HG02884 (cell line): ENCODE results near the gene DSCAM.
"Not testable (repeated sequence)": the region's sequence is repeated elsewhere in the genome, so short reads cannot be mapped to it uniquely, and the experiment has no call there.

ENCODE experiments used
- ATAC-seq: cut with Tn5 transposase; IDR thresholded peaks from one replicate; pipeline ENCODE4 v1.9.1; 2021; ENCODE audit warnings: mild to moderate bottlenecking, moderate library complexity; ENCODE audit not compliant: unreplicated experiment

Gene DSCAM

DNA sequence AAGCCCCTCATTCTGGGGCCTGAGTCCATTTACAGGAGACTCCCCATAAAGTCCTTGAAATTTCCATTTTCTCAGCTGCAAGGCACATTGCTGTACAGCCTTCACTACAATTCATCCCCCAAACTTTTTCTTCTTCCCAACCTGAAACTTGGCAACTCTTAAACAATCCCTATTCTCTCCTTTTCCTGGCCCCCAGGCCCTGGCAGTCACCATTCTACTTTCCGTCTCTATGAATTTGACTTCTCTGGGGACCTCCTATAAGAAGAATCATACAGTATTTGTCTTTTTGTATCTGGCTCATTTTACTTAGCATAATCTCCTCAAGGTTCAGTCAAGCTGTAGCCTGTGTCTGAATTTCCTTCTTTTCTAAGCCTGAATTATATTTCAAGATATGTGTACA, 646.8 kb downstream of the DSCAM start:
- no peak for ATAC-seq

DNA sequence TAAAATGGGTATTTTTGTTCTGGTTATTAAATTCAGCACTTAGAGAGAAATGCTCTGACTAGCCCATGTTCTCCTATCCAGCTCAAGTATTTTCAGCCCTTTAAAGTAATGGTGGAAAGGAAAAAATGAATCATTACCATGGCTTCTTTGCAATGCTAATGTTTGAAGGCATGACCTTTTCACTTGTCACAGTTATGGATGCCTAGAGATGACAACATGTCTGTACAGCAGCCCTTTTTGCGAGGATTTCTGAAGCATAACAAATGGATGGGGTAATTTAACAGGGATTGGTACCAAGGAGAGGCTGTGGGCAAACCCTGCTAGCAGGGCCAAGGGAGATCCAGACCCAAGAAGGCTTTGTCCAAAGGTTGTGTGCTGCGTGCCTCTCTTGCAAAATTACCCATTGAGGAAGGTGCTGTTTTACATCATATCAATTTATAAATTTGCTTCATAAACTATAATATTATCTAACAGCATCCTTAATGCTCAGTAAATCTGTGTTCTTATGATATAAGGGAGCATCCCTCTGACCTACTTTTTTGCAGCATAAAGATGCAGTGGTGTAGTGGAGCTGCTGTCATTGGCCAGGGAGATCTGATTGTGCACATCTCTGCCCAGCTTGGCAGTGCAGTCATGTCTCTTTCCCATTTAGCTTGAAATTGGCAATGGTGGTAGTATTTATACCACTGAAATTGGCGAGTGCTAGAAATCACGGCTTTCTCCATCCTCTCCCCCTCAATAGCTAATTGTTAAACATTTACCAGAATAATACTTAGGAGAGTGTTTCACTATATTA, 652.6 kb downstream of the DSCAM start:
- no peak for ATAC-seq

DNA sequence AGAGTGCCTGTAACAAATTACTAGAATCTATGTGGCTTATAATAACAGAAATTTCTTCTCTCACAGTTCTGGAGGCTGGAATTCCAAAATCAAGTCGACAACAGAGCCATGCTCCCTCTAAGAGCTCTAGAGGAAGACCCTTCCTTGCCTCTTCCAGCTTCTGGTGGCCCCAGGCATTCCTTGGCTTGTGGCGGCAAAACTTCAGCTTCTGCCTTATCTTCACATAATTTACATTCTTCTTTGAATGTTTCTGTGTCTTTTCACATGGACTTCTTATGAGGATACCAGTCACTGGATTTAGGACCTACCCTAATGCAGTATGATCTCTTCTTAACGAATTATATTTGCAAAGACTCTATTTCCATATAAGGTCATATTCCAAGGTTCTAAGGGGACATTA, 655.3 kb downstream of the DSCAM start:
- ATAC-seq, result no peak

DNA sequence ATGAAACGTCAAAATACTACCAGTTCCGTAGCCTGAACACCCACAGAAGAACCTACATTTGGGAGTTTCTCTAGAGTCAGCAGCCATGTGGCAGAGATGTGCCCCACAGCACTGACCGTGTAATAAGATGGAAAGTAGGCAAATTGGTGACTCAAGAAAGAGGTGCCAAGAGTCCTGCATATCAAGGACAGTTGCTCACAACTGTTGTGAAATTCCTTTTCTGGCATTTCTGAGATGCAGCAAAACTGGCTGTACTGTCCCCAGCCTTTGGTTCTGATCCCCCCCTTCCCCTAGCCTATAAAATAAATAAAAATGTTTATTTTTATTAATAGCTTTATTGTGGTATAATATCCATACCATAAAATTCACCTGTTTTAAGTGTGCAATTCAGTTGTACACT, 655.8 kb downstream of the DSCAM start:
- no peak for ATAC-seq

DNA sequence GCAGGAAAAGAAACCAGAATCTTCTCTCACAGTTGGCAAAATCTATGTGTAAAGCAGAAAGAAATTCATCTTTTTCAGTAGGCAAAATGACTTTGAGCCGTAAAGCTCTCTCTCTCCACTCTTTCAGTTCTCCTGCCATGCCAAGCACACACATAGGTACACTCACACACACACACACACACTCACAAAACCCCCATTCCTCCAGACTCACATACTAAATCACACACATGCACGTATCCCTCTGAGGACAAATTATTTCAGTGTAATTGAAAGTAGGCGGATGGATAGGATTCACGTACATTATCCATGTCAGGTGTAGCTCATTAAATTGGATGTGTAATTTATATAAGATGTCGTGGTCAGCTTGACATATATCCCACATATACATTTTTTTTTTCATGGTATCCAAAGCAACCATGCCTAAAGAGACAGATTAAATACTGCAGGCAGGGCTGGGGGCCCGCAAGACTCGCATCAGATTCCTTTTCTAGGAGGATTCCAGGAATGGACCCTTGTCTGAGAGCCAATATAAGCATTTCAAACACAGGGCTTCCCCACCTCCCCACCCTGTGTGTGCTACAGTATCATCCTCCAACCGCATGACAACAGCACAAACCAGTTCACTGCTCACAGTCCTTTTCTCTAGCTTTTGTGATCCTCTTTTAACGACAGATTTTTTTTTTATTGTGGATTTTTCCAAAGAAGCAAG, 658.9 kb downstream of the DSCAM start:
- no peak for ATAC-seq

DNA sequence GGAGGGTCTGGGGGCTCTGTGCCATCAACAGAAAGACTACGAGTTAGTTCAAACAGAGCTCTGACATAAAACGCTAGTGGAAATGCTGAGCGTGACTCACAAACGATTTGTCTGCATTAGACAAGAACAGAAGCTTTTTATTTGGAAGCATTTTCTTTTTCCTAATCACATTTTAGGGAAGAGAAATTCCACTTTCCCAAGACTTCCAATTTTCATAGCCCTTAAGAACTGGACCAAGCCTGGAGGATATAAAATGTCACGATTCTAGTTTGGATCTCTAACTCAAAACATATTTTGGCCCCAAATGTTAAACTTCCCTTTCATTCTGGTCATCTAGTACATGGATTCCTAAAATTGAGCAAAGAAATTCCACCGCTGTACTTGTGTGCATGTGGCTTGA, 659.7 kb downstream of the DSCAM start:
- no peak for ATAC-seq

DNA sequence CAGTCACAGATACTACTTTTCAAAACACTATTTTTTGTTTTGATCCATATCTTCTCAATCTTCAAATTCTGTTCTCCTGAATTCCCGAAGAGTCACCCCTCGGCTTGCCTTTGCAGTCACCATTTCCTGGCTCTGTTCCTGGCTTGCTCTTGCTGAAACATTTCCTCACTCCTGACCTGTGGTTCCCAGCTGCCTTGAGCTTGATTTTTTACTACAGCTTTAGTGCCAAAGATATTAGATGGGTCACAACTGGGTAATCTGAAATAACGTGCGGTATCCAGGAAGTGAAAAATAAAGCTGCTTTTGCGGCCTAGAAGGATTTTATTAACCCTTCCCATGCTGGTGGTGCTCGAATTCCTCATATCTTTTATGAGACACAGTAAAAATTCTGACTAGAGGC, 660.9 kb downstream of the DSCAM start:
- ATAC-seq, result no peak

DNA sequence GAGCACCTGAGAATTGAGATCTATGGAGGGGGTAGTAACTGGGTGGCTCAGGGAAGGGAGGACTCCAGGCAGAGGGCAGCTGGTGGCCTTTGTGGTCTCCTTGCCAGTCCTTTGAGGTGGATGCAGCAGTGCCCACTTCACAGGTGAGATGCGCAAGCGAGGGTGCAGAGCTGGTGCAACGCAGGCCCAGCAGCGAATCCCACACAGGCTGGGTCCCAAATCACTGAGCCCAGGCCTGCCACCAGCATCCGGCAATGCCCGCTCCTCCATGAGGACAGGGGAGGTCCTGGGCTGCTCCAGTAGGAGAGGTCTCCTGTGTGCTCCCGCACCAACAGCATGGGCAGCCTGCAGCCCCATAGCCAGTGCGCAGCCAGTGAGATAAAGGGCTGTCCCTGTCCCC, 661.8 kb downstream of the DSCAM start:
- no peak for ATAC-seq

DNA sequence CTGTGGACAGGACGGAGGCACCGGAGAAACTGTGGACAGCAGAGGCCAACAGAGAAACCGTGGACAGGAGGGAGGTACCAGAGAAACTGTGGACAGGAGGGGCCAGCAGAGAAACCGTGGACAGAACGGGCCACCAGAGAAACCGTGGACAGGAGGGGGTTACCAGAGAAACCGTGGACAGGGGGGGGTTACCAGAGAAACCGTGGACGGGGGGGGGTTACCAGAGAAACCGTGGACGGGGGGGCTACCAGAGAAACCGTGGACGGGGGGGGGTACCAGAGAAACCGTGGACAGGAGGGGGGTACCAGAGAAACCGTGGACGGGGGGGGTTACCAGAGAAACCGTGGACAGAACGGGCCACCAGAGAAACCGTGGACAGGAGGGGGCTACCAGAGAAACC, 664.5 kb downstream of the DSCAM start:
- not testable (repeated sequence) for ATAC-seq

DNA sequence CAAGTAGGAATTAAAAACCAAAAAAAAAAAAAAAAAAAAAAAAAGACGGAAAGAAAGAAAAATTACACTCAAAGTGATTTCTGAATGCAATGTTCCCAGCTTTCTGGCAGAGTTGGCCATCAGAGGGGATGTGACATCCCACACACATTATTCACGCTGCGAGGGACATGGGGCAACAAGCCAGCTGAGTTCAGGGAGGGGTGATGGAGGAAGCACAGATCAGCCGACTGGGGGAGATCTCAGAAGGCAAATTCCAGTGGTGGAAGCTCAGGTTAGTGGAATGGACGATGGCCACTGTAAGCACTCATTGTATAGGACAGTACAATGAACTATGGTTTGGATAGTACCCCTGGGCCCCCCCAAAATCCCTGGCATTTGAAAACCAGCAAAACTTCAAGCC, 667.8 kb downstream of the DSCAM start:
- no peak for ATAC-seq

DNA sequence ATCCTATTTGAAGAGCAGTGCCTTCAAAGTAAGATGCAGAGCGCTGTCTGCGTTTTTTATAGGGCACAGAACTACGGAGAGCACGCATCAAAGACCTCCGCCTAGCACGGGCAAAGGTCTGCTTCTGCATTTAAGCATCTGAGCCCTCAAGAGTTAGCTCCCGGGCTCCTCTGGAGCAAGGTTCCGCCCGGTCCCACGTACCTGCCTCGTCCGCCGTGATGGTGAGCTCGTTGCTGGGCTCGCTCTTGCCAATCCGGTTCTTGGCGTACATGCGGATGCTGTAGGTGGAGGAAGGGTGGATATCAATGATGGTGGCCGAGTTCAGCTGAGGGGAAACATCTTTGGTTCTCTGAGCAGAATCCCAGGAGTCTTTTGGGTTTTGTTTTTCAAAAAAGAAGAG, 668.2 kb downstream of the DSCAM start:
- ATAC-seq, result no peak

DNA sequence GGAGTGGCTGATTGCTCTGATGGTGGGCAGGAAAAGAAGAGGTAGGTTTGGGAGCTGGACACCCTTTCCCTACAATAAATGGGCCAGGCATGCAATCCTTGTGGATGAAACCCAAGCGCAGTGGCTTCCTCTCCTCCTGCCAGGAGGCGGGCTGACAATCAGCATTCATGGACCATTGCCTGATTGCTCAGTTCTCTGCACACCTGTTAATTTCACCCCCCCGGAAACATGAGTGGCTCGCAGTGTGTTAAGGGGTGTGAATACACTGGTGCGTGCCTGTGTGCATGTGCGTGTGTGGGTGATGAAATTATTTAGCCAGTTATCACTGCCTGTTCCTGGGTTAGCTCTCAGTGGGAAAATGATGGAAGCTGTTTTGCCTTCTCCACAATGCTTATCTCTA, 669.0 kb downstream of the DSCAM start:
- ATAC-seq, result no peak

DNA sequence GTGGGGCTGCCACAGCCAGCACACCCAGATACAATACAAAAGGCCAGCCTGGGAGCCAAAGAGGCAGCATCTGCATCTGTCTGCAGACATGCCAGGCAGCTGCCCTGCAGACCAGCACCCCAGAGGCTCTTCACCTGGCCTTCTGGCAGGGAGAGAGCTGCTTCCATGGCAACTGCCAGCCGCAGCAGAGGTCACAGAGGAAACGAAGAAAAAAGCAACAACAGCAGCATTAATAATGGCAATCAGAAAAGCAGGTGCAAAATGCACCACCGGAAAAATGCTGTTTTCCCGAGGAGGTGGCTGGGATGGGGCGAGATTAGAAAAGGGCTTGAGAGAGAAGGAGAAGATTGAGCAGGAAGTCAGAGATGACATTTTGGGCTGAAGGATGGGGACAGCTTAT, 670.2 kb downstream of the DSCAM start:
- ATAC-seq, result no peak

DNA sequence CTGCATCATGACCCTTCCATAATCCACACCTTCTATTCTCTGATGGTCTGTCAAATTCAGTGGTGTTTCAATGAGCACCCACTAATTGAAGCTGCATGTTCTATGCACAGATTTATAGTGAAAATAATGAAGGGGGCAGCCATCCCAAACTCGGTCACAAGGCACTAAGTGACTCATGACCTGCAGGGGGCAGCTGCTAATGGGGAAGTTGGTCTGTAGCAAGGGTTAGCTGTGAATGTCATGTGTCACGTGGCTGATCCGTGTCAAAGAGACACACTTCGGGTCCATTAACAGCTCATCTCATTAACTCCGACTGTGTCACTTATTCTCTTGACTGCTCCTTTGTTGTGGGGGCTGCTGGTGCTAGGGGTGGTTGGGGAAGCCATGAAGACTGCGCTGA, 673.1 kb downstream of the DSCAM start:
- no peak for ATAC-seq

DNA sequence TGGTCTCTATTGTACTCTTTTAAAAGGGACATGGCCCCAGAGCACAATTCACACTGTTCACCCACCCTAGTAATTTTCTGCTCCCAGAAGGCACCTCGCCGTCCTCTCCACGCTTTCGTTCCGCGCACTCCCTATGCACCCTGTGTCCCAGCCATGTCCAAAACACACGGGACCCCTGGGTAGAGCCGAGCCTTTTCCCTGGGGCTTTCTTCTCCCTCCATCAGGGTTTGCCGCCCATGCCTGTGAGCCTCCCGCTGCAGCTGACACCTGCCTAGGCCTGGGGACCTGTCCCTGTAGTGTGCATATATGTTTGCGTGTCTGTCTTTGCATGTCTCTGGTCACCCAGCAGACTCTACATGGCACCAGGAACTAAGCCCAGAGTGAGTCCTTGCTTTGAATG, 677.0 kb downstream of the DSCAM start:
- ATAC-seq, result no peak

DNA sequence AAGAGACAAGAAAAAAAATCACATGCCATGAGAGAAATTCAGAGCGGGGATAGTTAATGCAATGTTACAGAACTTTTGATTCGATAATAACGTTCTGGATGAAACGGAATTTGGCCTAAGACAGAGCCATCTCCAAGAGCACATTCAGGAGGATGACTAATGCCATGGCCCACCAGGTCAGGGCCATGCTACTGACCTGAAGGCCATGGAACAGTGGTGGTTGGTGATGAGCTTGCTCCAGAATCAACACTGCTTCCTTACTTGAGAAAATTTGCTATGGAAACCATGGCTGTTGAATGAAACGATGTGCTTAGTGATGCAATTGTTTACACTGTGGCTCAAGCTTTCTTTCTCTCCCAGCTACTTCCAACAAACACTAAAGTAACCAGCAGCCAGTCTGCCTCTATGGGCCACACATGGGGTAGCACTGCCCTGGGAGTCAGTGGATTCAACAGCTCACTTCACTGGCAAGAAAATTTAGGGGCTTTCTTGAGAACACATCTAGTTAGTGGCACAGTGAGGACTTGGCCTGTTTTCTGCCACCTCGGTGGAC, 680.6 kb downstream of the DSCAM start:
- no peak for ATAC-seq

DNA sequence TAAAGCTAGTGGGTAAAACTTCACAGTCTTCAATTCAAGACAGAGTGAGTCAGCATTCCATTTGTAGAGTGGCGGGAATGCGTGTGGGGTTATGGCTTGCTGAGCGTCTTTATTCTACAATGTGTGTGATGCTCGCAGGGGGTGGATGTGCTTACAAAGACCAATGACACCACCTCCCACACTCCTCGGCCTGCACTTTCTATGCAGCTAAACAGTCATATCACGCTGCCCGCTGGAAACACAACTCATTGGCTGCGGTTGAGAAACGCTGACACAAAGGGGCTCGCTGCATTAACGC, 681.2 kb downstream of the DSCAM start:
- ATAC-seq, result no peak

DNA sequence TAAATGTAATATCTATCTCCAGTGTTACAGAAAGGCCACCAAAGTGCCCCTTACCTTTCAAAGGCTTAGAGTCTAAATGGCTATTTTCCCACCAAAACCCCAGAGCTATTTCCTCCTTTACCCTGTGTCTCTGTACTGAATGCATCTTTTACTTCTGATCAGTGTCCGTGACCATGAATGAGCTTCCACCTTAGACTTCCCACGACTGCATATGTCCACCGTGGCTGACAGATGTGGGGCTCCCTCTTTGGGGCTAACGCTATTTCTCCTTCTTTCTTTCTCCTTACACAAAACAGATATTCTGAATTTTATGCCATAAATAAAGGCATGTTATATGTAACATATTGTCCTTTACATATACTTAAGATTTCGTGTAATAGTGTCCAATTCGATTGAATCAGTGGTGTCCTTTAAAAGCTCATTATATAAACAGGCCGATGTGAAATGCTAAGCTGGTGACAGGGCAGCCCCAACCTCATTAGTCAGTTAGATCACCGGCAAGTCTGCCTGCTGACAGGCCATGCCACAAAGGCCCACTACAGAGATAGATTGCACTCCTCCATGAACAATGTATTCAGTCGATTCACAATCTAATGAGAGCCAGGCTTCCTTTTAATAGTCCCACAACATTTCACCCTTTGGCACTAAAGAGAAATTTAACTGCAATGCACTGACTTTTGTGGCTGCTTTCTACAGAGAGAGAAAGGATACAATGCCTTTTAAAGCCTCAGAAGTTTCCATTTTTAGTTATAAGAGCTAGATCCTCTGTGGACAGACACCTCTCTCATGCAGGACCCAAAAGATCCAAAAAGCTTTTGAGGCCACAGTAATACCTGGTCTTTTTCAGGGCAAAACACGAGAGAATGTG, 681.8 kb downstream of the DSCAM start:
- no peak for ATAC-seq

DNA sequence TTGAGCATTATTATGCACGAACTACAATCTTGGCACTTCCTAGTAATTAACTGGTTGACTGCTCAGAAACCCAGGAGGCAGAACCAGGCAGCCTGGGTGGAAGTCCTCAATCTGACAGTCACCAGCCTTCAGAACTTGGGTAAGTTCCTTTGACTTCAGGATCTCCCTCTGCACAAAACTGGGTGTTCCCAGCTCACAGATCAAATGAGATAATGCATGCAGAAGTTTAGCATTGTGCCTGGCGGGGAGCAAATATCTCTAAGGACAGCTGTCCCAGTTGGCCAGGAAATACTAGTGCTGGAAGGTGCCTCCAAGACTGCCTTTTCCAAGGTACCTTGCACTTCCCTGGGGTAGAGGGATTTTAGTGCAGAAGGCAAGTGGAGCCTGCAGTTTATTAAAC, 684.9 kb downstream of the DSCAM start:
- no peak for ATAC-seq

DNA sequence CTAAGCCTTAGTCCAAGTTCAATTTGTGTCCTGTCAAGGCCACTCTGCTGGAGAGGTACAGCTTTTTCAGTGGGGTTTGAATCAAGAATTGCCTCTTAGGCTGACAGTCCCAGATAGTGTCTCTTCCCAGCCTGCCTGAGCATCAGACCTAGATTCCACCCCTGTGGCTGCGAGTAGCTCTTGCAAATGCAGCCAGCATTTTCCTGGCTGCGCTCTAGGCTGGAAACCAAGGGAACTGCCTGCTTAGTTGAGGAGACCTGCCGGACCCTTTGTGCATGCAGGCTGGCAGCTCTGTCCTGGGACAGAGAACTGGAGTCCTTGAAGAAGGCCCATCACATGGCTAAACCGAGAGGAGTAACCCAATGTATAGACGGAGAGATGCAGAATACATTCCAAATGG, 686.0 kb downstream of the DSCAM start:
- ATAC-seq, result no peak

DNA sequence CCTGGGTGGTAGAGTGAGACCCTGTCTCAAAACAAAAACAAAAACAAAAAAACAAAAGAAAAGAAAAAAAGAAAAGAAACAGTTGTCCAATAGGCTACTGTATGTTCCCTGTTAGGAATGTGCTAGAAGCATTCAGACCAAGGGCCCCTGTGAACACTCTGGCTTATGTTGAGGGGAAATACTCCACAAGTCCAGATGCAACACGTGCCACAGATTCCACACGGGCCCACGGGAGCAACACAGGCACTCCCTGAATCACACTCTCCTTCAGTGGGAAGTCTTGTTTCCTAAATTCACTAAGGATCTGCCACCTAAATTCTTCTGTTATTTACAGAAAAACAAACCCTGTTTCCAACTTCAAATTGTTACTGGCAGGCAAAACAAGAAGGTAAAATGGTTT, 688.6 kb downstream of the DSCAM start:
- no peak for ATAC-seq

DNA sequence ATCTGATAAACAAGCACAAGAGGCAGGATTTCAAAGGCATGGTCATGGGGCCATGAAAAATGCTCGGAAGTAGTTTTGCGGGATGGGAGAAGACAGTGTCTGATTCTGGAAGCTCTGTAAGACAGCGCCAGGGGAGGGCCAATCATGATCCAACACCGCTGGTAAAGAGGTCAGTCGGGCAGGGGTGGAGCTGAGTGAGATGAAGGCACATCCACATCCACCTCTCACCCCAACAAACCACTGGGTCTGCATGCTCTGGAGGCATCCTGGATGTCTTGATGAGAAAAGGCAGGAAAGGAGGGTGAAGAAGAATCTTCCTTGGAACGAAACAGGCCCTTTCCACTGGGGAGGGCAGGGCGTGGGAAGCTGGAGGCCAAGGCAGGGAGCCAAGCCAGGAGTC, 691.4 kb downstream of the DSCAM start:
- no peak for ATAC-seq
